Stimulated activated CD4-positive, alpha-beta T cell treated with anti-CD3 and anti-CD28 coated beads, Interleukin-15, amount 100 ng/mL, for 48 hours (primary cell): ENCODE results near the gene PSG7.
"Not testable (repeated sequence)": the region's sequence is repeated elsewhere in the genome, so short reads cannot be mapped to it uniquely, and the experiment has no call there.

Source experiments
- DNase-seq, 2 donors: peaks; one replicate each; pipeline ENCODE4 v3.0.0-alpha.2; 2020; ENCODE audit warnings: low read depth in 2 of 2

The PSG7 gene

DNA sequence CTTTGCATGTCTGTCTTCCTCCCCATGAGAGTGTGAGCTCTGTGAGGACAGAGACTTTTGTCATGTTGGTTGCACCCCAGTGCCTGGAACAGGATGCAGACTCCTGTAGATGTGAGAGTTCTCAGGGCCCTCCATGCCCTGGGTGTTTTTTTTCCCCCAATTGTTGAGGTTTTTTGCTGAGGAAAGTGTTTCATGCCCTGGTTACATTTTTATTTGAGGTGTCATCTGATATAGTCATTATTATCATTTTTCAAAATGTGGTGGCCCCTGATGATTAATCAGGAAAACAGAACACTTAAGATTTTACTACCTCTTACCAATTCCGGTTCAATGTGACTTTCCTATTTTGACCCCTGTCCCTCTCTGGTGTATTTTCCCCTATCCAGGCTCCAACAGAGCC lies 20.1 kb downstream of the PSG7 start:
- not testable (repeated sequence) for DNase-seq

- not testable (repeated sequence) for DNase-seq
Measured at GRCh38 chr19:42913516-42913915, 23.5 kb downstream of the PSG7 start.

- not testable (repeated sequence) for DNase-seq
Measured at GRCh38 chr19:42912941-42913340, 24.1 kb downstream of the PSG7 start.

- not testable (repeated sequence) for DNase-seq
Measured at GRCh38 chr19:42911731-42912130, 25.3 kb downstream of the PSG7 start.

DNA sequence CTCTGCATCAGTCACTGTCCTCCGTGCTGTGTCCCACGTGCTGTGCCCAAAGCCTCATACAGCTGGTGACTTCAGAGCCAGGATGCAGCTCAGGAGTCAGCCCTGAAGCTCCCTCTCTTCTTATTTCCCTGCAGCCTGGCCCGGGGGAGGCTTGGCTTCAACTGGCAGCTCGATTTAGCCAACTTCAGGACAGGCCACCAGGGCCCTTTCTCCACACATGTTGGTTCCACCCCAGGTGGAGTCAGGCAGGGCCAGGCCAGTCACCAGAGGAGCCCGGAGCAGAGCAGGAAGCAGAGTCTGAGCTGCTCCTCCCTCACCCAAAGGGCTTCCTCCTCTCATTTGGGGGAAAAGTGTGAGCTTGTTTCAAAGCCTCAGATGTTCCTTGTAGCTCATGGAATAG lies 30.8 kb downstream of the PSG7 start:
- not testable (repeated sequence) for DNase-seq

DNA sequence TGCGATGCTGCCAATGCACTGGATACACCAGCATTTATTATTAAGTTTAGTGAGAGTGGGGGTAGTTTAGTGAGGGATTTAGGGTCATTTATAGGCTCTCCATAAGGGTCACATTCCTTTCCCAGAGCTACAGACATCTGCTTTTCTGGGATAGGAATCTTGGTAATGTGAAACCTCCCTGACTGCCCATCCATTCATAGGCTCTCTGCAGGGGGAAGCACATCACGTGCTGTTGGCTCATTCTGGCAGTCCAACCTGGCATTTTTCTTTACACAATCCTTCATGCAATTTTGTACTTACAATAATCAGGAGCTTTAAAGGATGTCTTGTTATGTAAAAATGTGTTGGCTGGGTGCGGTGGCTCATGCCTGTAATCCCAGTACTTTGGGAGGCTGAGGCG lies 36.4 kb downstream of the PSG7 start:
- not testable (repeated sequence) for DNase-seq

- not testable (repeated sequence) for DNase-seq
Measured at GRCh38 chr19:42899674-42900073, 37.3 kb downstream of the PSG7 start.

DNA sequence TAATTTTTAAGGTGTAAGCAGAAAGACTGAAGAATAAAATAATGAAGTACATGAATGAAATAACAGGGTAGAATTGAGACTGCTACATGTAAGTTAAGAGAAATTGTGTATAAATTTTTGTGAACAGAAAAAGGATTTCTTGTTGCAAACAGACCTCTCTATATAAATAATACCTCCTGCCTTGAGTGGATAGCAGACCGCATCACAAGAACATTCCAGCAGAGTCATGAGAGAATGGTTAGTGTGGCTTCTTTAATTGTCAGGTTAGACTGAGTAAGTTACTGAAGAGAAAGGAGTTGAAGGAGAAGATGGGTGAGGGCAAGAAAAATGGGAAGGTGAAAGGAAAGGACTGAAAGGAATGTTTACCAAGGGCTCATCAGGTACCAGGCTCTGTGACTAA lies 37.9 kb downstream of the PSG7 start:
- not testable (repeated sequence) for DNase-seq

DNA sequence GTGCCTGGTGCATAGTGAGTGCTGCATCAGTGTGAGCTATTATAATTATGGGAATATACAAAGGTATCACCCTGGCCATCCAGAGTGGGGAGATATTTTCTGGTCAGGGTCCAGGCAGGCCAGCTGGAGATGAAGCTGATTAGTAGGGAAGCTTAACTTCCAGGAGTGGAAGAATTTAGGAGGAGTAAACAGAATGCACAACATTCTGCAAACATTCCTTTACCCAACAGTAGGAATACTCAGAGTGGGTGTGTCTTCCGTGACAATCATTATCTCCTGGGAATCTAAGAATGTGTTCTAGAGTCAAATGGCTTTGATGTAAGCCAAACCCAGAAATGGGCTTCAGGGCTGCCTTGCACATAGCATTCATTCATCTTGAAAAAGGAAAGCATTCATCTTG lies 38.4 kb downstream of the PSG7 start:
- not testable (repeated sequence) for DNase-seq

GRCh38 chr19:42897729-42898128 lies 39.3 kb downstream of the PSG7 start:
- DNase-seq, result not testable (repeated sequence)

DNA sequence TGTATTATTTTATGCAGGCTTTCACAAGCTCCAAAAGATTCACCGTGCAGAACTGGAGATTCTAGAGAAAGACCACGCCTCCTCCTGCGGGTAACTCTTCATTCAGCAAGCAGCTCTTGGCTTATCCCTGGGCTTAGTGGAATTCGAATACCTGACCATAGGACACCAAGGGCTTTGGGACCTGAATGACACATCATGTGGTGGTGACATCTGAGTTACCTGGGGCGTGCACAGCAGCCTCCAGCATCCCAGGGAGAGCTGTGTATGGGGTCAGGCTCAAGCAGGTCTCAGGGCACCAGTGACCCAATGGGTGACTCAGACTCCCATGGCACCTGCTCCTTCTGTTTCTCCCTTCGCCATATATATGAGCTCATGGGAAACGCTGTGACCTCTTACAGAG lies 46.6 kb downstream of the PSG7 start:
- not testable (repeated sequence) for DNase-seq

DNA sequence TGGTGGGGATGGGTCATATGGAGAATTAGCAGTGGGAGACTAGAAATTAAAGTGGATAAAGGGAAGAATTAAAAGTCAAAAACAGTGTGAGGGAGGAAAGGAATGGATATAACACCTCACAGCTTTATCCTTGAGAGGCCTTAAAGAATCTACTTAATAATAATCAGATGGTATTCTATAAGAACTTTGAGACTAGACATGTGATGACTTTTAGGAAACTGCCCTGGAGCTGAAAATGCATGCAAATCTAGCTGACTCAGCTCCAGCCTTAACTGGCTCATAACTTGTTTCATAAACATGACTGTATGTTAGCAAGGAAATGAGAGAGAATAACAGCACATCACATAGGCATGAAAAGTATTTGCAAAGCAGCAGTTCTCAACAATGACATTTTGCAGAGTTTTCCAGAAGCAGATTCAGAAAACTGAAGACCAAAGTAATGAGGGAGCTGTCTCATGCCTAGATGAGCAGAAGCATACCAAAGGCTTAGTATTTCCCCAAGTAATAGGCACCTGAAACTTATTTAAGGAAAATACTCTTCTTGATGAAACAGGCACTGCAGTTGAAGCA lies 49.0 kb downstream of the PSG7 start:
- DNase-seq, result not testable (repeated sequence)

DNA sequence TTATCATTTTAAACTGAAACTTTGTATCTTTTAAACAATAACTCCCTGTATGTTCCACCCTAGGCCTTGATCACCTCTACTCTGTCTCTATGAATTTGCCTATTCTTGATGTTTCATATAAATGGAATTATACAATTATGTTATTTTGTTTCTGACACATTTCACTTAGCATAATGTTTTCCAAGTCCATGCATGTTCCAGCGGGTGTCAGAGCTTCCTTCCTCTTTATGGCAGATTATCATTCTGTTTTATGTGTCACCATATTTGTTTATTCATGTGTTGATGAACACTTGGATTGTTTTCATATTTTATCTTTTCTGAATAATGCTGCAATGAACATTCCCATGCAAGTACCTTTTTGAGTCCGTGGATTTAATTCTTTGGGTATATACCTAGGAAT lies 54.3 kb downstream of the PSG7 start:
- DNase-seq, result not testable (repeated sequence)

DNA sequence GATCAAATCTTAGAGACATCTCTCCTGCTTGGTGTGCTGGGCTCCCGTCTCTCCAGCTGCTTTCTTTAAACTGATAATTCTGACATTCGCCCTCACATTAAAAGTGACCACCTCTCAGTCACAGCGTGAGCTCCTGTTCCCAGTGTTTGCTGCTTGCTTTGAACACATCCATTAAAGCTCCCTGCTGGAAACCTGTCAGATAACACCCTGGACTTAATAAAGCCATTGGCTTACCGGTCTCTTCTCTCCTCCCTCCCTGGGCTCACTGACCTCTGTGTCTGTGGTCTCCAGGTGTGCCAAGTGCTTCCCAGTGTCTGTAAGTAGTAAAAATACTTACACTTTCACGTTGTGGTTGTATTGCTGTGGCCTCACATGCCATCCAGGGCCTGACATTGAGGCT lies 55.0 kb downstream of the PSG7 start:
- DNase-seq, result not testable (repeated sequence)

DNA sequence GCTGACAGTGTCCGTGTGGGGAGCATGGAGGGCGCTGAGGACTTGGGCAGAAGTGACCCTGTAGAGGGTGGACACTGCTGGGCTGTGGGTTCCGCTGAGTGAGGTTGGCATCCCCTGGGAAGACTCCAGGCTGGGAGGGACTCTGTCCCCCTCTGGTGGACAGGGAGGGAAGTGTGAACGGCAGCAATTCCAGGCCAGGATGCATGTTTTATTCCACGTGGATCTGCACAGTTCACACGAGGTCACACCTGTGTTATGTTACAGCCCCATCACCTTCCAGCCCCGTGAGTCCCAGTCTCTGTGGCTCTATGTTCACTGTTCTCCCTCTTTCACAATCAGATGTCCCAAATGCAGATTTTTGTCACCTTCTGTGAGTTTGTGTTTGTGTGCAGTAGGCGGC lies 55.7 kb downstream of the PSG7 start:
- not testable (repeated sequence) for DNase-seq

DNA sequence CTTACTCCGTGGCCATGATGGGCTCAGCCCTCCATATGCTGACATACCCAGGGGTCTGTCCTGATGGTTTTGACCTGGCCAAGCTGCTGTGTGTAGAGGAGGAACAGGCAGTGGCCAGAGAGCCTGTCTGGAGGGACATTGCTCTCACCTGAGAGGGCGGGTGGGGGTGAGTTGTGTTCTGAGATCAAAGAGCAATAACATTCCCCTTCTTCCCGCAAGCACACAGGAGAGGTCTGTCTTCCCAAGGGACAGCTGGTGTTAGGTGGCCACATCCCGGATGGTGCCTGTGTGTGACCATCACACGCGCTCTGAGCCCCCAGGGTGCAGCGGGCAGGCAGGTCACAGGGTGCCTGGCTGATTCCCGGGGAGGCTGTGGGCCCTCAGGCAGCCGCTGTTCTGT lies 56.4 kb downstream of the PSG7 start:
- not testable (repeated sequence) for DNase-seq

DNA sequence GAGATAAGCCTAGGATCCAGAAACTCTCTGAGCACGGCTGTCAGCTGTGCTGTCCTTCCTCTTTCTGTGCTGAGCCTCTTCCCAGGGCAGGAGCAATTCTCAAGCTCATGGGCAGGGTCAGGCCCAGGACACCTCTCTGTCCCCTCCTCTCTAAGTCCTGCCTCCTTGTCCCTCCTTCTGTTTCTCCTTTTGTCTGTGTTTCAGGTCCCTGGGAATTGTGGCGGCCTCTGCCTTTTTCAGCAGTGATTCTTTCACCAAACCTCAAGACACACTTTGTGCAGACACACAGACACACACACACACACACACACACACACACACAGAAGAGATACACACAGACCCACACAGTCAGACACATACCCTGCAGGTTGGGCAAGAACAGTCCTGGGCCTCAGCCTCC lies 57.4 kb downstream of the PSG7 start, which contains the start of gene PSG1:
Gene PSG1, minus strand, starts transcription at position 101 of the 400 bp plus-strand sequence. CDS start 132 bp downstream, outside the sequence.
- no peak for DNase-seq

GRCh38 chr19:42876596-42876995 lies 60.4 kb downstream of the PSG7 start:
- DNase-seq, result not testable (repeated sequence)

DNA sequence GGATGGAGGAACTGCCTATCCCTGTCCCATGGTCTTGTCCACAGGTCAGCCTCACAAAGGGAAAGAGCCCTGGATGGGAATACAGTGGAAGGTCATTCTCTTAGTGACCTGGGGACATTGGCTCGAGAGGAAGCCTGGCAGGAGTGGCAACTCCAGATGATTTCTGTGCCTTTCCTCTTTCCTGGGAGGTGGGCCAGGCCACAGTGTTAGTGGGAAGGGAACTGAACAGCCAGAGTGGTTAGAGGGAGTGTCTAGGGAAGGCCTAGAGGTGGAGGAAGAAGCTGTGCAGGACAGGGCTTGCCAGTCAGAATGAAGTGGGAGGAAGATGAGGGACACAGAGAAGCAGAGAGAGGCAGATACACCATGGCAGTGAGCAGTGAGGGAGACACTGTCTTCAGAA lies 61.1 kb downstream of the PSG7 start:
- not testable (repeated sequence) for DNase-seq

DNA sequence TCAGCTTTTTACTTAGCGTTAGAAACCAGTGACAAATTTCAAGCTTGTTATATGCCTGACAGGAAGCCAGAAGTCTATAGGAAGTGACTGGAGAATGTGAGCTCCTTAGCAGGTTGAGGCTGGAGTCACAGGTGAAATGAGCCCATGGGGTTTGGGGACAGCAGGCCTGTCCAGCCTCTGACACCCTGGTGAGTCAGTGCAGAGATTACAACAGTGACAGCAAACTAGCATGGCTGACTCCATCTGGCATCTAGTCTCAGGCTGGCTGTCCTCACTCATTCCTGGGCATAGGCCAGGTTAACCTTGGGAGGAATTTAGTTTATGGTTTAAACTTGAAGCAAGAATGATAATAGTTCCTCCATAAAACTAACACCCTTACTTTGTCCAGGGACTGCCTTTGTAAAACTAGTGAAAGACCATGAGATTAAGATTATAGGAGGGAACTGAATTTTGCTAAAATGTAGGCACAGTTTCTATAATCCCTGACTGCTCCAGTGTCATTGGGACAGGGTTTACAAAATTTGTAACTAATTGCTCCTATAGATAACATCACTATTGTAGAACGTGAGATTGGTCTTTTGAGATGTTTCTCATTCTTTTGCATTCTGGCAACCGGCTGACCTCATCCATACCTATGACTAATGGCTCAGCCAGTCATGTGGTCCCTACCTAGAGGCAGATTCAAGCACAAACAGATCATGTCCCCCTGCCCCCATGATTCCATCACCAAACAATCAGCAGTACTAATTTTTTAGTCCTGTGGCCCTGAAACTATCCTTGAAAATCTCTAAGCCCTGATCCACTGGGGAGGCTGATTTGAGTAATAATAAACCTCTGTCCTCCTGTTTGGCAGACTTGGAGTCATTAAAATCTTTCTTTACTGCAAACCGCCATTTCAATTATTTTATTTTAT lies 61.9 kb downstream of the PSG7 start:
- not testable (repeated sequence) for DNase-seq

- not testable (repeated sequence) for DNase-seq
Measured at GRCh38 chr19:42874136-42874535, 62.9 kb downstream of the PSG7 start.
